Measurements from ENCODE around the gene RUNX1. TPM values are rescaled to one million over a fixed set of nuclear protein-coding genes. Genes with fewer than 3 reads are reported as not detected.
A peak's percentile ranks its signal among the peaks of the same experiment; 100 is the strongest.

Gene RUNX1
- polyA plus RNA-seq, 1 donor, result 3.0 TPM

DNA sequence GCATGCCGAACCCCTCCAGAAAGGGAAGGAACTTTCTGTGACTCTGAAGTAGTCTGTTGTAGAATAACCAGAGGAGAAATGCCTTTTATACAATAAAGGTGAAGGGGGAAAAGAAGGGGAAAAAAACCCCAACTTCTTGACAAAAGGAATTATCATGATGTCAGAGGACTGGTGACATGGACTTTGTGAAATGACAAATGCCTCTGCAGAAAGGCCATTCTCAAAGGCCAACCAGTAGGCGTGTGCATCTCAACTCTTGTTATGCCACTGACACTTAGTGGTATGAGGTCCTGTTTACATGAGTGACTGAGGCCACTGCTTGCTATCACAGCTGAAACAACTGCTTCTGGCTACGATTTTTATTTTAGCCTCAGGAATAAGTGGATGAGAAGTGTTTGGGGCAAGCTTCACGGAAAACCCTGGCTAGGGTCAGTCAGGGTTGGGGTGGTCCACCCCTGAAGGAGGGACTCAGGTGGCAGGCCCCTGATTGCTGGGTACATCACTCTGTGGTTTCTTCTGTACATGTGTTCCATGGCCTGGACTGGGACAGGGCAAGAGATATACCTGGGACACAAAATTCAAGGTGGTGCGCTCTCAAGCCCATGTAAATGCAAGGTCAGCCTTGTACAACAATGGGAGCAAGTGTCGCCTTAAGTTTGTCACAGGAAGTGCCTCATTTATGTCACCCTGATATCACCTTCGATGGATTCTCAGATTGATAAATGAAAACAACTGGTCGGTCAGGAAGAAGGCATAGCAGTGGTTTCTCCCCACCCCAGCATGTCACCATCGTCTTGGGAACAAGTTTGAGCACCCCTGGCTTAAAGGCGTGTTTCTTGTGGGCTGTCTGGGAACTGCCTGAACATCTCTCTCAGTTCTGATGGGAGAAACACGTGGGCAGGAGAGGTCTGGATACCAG, 12.4 kb downstream of the RUNX1 start:
- no peak for DNase-seq

DNA sequence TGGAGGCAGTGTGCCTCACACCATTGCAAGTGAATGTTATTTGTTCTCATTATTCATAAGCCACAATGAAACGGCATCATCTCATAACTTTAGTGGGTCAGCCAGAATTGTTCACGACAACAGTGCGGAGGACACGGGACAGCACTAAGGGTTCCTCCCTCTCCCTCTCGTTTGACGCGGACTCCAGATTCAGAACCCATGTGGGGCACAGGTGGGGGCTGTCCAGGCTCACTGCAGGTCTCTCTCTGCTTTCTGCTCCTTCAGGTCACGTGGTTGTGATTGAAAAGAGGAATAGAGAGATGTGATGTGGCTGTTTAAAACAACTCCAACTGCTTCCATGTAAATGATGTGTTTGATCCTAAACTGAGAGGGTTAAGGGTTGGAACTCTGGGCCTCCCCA, 13.5 kb downstream of the RUNX1 start:
- DNase-seq, result no peak

DNA sequence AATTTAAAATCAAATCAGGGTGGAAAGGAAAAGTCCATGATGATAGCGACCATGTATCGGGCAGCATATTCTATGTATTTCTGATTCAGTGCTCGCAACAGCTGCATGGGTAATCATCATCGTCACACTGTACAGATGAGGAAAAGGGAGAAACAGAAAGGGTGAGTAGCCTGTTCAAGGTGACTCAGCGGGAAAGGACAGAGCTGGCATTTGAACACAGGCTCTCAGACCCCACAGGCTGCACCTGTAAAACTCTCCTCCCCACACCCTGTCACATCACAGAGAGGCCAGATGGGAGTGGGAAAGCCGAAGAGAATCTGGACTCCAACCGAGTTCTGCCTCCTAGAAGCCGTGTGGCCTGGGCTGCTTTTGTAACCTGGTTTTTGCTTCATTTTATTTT, 14.0 kb downstream of the RUNX1 start:
- no peak for DNase-seq

DNA sequence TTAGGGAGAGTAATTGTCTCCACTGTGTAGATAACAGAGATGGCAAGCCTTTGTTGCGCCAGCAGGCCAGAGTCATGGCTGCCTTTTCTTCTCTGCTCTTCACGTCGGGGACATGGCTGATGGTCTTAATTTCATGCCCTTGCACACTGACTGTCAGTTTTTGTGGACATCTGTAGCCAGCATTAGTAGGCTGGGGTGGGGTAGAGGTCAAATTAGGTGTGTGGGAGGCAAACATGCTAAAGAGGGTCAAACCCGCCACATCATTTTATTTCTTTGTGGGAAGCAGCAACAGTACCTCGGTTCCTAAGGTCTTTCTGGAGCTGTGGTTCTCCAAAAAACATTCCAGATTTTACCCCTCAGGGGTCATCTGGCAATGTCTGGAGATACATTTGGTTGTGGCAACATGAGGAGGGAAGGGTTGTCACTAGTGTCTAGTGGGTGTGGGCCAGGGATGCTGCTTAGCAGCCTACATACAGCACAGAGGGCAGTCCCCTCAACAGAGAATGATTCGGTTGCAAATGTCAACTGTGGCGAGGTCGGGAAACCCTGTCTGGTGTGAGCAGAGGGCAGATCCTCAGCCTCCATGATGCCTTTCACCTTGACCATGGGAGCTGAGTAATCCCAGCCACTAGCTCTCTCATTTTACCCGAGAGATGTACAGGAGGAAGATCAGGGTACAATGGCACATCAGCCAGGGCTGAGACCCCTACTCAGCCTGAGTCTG, 14.7 kb downstream of the RUNX1 start:
- DNase-seq, result no peak

DNA sequence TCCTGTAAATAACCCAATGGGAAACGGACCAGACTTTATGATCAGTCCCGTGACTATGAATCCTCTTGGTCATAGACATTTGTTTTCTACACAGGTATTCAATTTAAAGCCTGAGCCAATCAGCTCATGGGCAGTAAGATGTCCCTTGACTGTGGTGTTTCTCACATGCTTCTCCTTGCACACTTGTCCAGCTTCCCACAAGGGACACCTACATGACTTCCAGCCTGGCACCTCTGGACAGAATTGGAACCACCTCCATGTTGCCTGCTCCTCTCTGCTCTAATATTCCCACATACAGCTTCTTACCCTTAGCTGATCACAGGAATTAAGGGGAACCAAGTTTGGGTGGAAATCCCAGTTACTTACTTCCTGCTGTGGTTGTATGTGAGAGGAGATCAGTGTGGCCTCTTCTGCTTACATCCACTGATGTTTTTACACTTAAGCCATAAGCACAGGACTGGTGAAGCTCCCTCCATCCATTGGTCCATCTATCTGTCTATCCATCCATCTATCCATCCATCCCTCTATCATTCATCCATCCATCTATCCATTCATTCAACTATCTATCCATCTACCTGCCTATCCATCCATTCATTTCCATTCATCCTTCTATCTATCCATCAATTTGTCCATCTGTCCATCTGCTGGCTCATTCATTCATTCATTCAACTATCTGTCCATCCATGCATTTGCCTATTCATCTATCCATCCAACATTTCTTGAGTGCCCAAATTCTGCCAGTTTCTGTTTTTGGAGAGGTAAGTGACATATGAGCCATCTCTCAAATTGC, 16.4 kb downstream of the RUNX1 start:
- DNase-seq, result no peak

DNA sequence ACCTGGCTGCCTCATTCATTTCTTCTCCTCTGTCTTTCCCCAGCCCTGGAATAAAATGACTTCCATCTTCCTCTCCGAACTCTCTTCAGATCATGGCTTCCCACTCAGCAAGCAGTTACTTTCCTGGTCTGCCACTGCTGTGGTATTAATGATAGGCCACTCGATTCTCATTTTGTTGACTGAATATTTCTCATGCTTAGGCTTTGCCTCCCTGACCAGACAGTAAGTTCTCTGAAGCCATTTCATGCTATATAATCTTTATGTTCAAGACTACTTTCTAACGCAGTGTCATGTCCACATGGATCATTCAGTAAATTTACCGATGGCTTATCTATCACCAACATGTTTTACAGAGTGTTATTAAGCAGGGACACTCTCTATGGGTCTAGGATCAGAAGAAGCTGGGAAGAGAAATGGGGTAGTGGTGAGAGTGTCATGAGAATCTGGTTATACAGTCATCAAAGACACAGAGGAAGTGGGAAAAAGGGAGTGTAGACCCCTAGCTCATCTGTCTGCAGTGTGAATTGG, 20.6 kb downstream of the RUNX1 start:
- no peak for DNase-seq

DNA sequence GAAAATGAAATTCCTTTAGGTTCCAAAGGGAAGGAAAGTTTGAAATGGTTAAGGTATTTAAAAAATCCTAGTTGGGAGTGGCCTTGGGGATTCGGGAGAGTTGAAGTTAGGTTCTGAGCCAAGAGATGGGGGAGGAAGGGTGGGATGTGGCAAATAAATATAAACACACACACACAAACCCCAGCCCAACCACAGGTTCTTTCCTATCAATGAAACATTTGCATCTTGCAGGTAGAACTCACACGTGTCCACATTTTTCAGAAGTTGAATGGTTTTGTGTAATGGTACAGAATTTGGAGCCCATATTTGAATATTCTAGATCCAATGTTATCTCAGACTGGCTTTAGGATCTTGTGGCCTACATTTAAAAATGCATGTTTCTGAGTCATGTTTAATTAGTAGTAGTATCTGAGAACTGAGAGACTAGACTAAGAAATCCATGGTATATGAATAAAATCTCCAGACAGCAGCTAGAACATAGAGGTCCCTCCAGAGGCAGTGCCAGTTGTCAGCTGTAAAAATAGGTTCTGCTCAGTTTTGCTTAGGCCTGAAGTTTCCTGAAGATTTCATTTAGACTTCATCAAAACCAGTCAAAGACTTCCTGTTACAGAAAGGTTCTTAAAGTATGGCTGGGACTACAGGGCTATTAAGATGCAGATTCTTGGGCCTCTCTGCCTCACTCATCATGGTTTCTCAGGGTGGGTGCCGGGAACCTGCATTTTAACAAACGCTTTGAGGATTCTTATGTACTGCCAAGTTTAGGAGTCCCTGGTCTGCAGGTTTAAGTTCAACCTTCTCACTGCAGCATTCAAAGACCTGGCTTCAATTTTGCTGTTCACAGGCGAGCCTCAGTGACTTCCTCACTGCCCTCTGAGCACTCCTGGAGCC, 21.3 kb downstream of the RUNX1 start:
- no peak for DNase-seq

DNA sequence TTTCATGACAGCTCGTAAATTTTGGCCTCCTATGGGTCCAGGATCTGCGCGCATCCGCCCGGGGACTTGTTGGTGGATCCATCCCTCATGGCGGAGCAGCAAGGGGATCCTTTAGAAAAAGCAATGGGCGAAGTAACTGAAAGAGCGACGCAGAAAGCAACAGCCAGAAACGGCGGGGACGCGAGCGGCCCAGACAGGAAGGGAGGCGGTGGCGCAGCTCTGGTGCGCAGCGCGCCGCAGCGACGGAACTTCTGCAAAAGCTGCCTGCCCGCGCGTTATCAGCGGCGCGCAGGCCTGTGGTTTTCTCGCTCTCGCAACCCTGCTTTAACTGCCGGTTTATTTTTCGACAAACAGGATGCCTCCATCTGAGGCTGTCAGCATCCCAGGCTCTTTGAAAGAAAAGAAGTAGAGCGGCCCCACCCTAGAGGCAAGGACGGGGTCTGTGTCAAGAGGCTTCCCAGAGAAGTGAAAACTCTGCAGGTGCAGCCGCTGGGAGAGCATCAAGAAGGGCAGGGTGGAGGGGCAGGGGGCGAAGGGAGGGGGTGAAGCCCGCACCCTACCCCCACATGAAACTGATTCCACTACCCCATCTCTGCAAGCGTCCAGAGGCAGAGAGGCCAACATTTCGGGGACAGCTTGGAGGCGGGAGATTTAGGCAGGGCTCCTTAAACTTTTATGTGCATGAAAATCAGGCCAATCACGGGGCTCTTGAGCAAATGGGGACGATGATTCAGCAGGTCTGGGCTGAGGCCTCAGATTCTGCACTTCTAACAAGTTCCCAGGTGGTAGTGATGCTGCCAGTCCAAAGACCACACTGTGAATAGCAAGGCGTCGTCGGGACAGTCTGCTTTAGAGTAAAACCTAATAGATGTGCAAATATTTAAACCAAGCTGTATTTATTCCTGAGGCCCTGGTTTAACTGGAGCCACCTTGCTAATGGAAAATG, 22.2 kb downstream of the RUNX1 start:
- DNase-seq, result no peak

DNA sequence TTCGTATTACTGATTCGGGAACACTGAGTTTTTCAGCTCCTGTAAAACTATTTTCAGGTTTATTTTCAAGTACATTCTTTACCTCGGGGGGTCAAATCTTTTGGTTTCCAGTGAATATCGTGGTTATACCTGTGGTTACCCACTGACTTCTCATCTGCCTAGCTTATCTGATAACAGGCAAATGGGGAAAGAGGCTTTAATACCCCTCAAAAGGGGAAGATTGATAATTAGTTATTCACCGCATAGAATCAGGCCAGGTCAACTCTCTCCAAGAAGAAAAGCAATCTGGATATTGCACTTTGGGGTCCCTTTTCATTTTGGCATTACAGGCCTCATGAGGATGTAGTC, 23.0 kb downstream of the RUNX1 start:
- no peak for DNase-seq

DNA sequence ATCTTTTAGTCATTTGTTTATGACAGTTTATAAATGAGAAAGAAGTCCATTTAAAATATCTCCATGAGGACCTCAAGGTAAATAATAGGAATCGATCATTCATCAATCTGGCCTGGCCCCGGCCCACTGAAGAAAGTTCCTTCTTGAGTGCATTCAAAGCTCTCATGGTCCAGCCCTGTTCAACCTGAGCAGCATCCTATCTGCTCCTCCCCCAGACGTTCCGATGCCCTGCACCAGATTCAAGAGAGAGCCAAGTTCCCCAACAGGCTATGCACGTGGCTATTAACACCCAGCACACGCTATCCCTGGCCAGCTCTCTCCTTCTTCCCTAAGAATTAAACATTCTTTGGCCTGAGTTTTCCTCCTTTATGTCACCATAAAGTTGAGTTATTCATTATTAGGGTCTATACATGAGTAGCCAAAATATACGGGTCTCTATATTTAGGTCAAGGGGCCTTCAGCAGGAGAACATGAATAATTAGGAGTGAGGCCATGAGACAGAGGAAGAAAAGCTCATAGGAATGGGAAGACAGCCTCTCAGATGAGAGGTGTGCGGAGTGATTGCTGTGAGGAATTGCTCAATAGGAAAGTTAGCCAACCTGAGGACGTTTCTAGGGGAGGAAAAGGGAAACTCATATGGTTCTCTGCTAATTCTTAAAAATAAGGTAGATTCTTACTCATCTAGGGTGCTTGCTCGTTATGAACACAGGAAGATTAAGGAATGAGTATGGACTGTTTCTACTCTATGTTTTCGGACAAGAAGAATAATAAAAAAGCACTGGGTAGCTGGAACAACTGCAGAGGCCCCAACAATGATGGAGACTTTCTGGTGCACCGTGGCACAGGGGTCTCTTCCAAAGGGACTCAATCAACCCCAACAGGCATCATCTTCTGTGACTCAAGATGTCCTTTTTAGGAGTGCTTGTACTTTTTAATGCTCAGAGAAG, 23.6 kb downstream of the RUNX1 start:
- no peak for DNase-seq

DNA sequence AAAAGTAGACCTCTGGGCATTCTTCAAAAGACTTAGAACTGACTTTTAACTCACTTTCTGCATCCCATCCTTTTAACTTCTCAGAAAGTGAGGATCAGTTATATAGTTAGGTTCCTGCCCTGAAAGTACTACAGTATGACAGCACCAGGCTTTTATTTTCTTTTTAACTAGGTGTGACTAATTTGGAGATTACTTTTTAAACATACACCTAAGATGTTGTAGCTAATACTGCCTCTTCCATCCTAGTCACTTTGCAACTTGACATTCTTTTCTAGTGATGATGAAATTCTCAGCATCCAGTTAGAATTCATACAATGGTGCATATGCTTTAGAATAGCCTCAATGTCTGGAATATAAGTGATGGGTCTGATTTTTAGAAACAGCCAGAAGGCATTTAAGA, 24.6 kb downstream of the RUNX1 start:
- no peak for DNase-seq

DNA sequence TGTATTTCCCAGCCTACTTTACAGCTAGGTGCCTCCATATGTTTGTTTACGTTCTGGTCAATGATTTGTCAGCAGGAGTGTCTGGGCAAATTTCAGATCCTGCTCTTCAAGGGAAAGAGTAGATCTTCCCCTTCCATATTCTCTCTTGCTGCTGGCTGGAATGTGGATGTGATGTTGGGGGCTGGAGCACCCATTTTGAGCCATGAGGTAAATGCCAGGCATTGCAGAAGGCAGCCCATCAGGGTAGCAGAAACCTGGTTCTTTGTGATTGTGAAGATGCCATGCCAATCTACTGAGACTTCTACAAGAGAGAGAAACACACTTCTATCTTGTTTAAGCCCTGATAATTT, 25.1 kb downstream of the RUNX1 start:
- no peak for DNase-seq

DNA sequence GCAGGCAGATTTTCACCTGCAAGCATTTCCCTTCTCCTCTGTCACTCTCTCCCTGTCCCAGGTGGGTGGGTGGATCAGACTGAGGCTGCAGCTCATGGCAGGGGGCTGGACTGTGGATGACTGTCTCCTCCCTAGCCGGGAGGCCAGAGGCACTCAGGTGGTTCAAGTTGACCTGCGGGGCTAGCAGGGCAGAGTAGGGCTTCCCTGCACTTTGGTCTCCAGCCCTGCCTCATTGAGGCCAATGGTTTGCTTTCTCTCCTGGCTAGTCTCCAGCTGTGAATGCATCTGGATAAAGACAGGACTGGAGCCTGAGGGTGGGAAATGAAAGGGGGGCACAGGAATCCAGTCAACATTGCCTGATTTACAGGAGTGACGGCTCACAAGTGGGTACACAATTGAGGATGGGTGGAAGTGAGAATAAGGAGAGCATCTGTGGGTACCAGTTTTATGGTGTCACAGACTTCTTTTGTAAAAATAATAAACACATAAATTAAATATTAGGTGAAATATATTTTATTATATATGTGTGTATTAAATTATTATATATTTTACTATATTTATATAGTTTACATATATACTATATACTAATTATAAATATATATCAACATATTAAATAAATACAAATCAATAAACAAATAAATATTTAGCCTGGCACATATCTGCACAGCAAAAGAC, 25.6 kb downstream of the RUNX1 start:
- no peak for DNase-seq

DNA sequence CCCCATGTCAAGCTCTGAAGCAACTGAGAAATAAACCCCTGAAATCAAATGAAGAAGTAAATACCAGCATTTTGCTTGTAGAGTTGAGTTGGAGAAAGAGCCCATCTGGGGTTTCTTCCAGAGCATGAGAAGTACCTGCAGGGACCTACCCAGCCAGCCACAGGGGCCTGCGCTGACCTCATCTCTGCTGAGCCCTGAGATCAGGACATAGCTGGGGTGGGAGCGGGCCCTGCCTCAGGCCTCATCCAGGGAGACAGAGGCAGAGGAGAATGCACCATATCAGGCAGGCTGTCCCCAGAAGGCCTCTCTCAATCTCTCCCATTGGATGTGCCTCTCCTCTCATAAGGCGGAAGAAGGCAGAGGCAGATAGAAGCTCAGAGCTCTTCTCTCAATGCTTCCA, 27.6 kb downstream of the RUNX1 start:
- no peak for DNase-seq

DNA sequence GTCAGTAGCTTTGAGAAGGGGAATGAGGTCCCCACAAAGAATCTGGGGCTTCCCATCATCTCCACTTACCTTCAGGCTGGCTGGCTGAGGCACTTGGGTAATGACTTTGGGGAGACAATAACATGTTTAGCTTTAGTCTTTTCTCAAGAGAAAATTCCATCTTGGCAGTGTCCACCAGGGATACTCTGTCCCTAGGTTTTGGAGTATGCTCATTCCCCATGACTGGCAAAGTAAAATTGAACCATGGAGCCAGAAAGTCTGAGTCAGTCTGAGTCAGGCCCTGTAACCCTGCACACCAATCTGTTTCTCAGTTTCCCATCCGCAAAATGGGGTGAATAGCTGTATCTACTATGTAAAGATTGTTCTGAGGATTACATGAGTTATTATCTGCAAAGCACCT, 28.2 kb downstream of the RUNX1 start:
- no peak for DNase-seq

DNA sequence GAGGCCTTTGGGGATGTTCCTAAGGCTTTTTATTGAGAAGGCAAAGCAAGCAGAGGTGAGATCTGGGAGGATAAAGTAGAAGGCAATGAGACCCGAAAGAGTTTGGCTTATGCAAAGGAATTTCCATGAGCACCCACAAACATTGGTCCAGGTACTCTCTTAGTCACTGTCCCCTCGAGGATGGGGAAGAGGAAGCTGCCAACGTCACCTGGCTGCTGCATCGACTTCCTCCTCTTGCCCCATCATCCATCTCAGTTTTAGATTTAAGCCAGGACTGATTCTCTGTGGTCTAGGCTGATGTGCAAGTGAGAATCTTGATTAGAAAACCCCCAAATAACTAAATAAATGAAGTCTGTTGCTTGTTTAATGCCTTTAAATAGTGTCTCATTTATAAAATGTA, 28.7 kb downstream of the RUNX1 start:
- DNase-seq, result no peak

DNA sequence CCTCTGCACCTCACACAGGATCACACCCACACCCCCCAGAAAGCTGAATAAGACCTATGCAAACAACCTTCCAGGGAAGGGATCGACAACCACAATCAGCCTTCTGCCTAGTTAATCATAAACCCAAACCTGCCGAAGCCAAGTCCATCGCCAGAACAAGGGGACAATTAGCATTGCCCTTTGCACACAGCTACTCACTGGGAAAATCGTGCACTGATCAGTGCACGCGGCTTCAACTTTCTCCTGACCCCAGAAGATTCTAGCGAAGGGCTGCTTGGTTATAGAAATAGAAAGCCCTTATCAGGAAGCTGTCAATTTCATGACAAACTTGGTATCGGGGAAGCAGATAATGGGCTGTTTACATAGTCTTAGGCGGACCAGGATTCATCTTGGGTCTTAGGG, 29.5 kb downstream of the RUNX1 start:
- DNase-seq, result peak; percentile 45

DNA sequence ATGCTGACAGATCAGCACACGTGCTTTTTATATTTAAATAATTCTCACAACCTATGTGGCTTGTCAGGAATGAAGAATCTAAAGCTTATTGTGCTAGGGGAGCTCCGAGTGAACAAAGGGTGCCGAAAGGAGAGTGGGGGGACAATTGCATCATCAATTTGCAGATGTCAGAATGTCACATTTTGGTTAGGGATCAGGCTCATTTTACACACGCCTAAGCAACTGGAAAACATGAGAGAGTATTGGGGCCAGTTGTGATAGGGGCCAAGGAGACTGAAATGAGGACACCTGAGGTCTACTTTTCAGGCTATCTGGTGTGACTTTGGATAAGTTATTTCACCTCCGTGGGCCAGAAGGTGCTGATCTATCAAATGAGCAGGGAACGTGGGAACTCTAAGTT, 31.8 kb downstream of the RUNX1 start:
- no peak for DNase-seq
